Endometrial microvascular endothelial cells (primary cell): Measurements from ENCODE around the gene GNL2. TPM values are rescaled to one million over a fixed set of nuclear protein-coding genes. Genes with fewer than 3 reads are reported as not detected.
"Not testable (repeated sequence)": the region's sequence is repeated elsewhere in the genome, so short reads cannot be mapped to it uniquely, and the experiment has no call there.

Experiments
- in situ Hi-C: cut with HindIII; loops from 2 replicates; pipeline ENCODE4 v1.10.0; 2017; ENCODE audit warnings: low sequenced_read_pairs, low pct_unique_long_range_greater_than_20kb; ENCODE audit errors: inconsistent ontology term
- total RNA-seq: library from RNA; depleted of rRNA; stranded (reverse); fragments of >200 nt; gene quantifications from one replicate; pipeline ENCODE4 v1.2.3, GENCODE V29; 2015; ENCODE audit errors: inconsistent ontology term

The GNL2 gene
- total RNA-seq, 1 donor from 2014 or later, result 48.4 TPM

GRCh38 chr1:37562984-37563383 lies 32.8 kb downstream of the GNL2 start:
- in situ Hi-C loops, result no loop called here

DNA sequence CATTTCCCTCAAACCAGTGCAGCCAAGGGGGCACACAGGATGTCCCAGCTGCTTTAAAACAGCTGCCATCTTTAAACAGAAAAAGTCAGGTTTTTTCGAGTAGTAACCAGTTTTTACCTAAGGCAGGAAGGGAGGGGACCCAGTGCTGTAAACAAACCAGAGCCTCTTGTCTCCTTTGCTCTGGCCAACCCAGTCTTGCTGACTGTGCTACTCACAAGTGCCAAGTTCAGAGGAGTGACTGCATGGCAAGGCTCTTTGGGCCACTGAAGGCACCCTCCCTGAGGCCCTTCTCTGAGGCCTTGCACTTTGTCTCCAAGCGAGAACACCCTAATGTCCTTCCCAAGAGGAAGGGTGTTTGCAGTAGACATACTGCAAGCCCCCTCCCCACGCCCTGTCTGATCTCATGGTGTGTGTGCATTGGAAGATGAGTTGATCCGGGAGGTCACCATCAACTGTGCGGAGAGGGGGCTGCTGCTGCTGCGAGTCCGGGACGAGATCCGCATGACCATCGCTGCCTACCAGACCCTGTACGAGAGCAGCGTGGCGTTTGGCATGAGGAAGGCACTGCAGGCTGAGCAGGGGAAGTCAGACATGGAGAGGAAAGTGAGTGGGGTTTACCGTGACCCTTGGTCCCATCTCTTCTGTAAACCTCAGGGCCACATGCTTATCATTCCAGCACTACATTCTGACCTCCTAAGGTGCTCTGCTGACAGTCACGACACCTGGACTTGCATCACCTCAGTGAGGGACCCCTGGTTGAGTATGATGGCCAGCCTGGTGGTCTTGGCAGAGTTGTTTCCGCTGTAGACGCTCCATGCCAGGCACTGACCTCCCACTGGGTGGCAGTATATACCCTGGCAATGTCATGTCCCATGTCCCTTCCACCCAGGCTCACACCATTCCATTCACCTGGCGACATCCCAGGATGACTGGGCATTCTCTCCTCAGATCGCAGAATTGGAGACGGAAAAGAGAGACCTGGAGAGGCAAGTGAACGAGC lies 34.3 kb downstream of the GNL2 start:
- in situ Hi-C loops, result no loop called here

- in situ Hi-C loops, result no loop called here
Observed at GRCh38 chr1:37560401-37561132, 35.2 kb downstream of the GNL2 start.

DNA sequence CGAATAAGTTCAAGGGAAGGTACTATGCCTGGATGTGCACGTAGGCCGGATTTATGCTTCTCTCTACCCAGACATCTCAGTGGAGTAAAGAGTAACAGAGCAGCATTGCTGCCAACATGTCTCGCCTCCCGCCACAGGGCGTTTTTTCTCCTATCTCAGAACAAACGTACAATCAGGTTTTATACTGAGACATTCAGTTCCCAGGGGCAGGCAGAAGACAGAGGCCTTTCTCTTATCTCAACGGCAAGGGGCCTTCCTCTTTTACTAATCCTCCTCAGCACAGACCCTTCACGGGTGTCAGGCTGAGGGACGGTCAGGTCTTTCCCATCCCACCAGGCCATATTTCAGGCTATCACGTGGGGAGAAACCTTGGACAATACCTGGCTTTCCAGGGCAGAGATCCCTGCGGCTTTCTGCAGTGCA lies 35.8 kb downstream of the GNL2 start:
- in situ Hi-C loops, result not testable (repeated sequence)

GRCh38 chr1:37559080-37559479 lies 36.7 kb downstream of the GNL2 start:
- in situ Hi-C loops, result no loop called here

DNA sequence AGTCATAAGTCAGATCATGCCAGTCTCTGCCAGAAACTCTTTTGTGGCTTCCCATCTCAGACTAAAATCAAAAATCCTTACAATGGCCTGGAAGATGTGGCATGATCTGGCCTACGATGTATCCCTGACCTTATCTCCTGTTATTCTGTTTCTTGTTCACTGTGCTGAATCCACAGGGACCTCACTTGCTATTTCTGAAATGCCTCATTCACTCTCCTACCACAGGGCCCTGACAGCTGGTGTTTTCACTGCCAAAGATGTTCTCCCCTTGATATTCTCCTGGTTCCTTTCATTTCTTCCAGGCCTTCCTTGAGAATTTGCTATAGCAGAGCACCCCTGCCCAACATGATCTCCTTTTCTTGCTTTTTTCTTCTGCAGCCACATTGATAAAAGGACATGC lies 37.3 kb downstream of the GNL2 start:
- in situ Hi-C loops, result no loop called here

DNA sequence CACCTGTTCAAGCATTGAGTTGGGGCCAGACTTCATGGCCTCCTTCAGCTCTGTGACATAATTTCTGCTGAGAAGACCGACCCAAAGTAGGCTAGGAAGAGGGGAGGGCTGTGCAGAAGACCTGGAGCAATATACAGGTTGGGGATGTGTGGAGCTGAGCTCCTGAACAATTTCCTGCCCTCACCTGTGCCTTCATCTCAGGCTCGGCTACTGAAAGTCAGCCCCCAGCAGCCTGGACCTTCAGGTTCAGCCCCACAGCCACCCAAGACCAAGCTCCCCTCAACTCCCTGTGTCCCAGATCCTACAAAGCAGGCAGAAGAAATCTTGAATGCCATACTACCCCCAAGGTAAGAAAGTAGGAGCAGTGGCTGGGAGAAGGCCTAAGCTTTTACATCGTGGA lies 38.3 kb downstream of the GNL2 start:
- in situ Hi-C loops, result no loop called here

GRCh38 chr1:37556712-37557196 lies 39.0 kb downstream of the GNL2 start, which contains the start of gene DNALI1:
TSS of gene DNALI1 (plus strand) at chr1:37556940. CDS start at chr1:37556995, 55 bp downstream.
- in situ Hi-C loops, result no loop called here

GRCh38 chr1:37553927-37554808 lies 41.6 kb downstream of the GNL2 start, which contains the start of gene SNIP1:
TSS of gene SNIP1 (minus strand) at chr1:37554293. CDS start at chr1:37554229, 64 bp downstream.
- in situ Hi-C loops, result no loop called here

DNA sequence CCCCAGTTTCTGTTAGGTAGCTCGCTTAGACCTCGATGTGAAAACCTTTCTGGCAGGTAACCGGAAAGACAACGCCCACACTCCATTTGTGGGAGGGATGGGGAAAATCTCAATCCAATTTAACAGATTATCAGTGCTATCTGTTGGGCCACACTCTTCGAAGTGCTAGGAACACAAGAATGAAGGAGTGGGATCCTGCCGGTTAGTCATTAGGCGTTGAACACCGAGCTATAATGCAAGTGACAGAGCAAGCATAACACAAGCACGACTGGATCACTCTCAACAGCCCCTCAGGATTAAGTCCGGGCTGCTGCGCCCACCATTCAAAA lies 42.2 kb downstream of the GNL2 start:
- in situ Hi-C loops, result no loop called here

- in situ Hi-C loops, result no loop called here
Observed at GRCh38 chr1:37549341-37549740, 46.4 kb downstream of the GNL2 start.

- in situ Hi-C loops, result no loop called here
Observed at GRCh38 chr1:37545019-37545418, 50.7 kb downstream of the GNL2 start.

GRCh38 chr1:37544530-37544929 lies 51.2 kb downstream of the GNL2 start:
- in situ Hi-C loops, result no loop called here

DNA sequence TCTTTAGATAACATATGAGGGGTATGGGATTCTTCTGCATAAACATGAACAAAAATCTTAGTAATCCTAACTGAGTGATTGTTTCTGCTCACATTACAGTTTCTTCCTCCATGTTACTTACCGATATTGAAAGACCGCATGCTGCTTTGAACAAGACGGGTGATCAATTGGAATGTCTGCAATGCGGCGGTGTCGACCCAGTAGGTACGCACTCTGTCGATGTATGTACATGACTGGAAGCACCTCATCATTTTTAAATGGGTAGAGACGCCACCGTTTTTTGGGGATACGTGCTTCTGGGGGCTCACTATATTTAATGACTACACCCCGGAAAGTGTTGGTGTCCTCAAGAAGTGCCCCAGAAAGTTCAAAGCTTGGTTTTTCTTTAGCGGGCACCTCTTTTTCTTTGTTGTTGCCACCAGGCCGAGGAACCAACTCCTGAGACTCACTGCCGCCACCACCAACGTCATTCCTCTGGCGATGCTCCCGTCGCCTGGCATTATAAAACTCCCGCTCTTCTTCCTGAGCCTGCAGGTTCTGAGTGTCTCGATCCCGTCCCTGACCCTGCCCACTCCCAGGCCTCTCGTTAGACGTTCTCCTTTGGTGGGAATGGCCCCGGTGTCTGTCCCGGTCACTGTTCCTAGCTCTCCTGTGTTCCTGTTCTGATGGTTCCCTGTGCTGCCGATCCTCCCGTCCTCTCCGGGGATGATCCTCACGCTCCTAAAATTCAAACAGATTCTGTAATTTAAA lies 55.5 kb downstream of the GNL2 start:
- in situ Hi-C loops, result no loop called here

DNA sequence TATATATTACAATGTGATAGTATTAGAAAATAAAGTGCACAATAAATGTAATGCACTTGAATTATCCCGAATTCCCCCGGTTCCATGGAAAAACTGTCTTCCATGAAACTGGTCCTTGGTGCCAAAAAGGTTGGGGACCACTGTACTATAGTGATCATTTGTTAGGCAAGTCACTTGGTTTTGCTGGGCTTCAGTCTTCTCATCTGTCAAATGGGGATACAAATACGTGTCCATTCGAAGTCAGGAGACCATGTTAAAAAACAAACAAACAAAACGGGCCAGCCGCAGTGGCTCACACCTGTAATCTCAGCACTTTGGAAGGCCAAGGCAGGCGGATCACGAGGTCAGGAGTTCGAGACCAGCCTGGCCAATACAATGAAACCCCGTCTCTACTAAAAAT lies 56.6 kb downstream of the GNL2 start:
- in situ Hi-C loops, result not testable (repeated sequence)

- in situ Hi-C loops, result no loop called here
Observed at GRCh38 chr1:37537378-37537777, 58.4 kb downstream of the GNL2 start.

GRCh38 chr1:37533317-37534093 lies 62.2 kb downstream of the GNL2 start:
- in situ Hi-C loops, result no loop called here
